GM19351 (cell line): ENCODE results near the gene CYP11A1.

Experiments used
- ATAC-seq: cut with Tn5 transposase; IDR thresholded peaks from one replicate; pipeline ENCODE4 v1.9.1; 2021; ENCODE audit warnings: mild to moderate bottlenecking, moderate library complexity; ENCODE audit not compliant: unreplicated experiment

The CYP11A1 gene

DNA sequence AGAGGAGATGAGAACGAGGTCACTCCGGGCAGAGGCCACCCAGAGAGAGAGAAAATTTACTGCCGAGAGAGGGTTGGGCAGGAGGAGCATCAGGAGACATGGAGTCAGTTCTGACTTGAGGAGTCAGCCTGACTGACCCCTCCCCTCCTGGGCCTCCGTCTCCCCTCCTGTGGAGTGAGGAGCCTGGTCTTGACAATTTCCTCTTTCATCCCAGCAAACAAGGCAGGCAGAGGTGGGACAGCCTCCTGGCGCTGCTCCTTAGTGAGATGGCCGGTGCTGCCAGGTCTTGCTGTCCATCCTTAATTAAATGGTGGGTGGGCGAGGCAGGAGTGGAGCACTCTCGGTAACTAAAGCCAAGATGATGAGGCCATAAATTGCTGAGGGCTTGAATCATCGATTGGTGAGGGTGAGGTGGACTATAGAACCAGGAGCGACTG is 60.6 kb downstream of the CYP11A1 start:
- no peak for ATAC-seq

DNA sequence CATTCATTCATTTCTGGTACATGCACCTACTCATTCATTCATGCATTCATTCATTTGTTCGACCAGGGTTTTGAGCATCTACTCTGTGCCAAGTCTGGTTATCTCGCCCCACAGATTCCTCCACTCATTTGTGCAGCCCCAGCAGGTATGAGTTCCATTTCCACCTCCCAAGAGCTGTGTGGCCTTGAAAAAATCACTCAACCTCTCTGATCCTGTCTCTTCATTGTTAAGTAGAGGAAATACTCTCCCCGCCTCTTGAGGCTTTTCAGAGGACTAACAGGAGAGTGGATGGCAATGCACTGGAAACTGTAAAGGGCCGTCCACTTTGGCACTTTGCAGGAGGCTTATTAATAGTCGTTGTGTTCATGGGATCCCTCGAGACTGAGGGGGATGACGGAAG is 61.8 kb downstream of the CYP11A1 start:
- ATAC-seq, result no peak

DNA sequence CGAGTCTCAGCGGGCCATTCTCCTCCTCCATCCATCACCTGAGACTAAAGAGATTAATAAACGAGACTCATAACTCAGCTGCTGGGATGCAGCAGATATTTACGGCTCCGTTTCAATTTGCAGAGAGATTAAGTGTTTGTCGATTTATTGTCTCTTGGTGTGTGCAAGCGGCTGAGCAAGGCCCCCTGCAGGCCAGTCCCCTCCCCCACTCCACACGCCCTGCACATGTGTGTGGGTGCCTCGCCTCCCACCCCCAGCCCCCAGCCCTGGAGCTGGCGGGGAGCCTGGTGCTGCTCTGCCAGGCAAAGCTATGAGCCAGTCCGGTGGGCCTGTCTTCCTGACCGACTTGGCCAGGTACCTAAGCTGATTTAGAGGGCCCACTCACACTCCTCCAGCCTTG is 63.0 kb downstream of the CYP11A1 start:
- ATAC-seq, result no peak

DNA sequence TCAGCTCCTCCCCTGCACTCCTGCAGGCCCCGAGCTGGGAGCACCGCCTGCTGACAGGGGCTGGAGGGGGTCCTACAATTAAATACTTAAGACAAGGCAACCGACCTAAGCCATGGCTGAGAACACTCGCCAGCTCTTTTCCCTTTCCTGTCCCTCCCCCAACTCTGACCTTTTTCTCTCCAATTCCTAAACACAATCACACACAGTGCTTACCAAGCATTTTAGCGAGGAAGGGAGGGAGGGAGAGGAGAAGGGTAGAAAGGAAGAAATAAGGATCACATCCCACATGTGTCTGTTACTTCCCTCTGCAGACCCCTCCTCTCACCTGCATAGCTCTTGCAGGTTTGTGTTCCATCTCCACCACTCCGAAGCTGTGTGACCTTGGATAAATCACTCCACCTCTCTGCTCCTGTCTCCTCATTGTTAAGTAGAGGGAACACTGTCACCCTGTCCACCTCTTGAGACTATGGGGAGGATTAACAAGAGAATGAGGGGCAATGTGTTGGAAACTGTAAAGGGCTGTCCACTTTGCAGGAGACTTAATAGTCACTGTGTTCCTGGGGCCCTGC is 63.6 kb downstream of the CYP11A1 start:
- ATAC-seq, result no peak

DNA sequence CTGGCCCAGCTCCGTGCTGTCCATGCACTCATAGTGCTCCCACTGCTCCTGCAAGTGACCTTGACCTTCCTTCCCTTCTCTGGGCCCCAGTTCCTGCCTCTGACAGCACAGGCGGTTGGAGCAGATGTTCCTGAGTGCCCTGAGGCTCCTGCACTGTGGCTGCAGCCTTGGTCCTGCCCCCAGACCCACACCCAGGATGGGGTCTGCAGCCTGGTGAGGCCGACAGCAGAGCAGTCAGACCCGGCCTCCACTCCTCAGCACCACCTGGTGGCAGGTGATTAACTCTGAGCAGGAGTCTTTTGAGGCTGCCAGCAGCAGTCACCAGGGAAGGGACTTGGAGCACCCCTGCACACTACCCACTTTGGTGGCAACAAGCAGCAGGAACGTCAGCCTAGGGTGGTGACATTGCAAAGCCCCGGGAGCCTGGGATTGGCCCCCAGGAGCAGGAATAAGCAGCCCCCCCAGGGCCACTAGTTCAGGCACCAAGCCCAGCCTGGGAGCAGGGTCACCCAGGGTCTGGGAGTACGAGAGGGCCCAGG is 64.6 kb downstream of the CYP11A1 start:
- ATAC-seq, result no peak

DNA sequence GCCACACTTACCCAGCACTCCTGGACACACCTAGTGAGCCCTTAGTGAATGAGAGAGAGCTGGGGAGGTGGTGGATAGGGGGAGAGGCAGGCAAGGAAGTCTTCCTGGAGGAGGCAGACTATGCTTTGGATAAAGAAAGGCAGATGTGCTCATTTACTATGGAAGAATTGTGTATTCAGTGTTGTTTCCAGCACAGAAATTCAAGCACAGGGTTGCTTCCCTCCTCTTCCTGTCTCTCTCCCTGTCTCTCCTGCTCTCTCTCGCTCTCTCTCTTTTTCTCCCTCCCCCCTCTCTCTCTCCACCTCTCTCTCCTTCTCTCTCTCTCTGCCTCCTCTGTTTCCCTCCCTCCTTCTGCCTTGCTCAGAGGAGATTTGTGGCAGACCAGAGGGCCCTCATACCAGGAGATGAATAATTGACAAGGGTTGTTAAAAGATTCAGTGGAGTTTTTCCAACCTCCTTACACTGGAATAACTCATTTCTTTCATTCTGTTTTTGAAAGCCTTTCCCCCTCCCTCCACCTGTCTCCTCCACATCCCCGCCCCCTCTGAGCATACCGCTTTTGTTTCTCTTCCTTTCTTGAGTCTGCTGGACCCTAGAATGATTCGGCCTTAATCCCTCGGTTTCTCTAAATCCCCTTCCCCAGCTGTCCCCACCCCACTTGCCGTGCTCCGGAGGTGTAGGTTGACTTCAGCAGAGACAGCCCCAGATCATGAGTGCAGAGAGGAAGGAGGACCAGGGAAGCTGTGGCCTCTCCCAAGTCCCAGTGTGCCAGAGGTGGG is 65.7 kb downstream of the CYP11A1 start:
- ATAC-seq, result no peak

DNA sequence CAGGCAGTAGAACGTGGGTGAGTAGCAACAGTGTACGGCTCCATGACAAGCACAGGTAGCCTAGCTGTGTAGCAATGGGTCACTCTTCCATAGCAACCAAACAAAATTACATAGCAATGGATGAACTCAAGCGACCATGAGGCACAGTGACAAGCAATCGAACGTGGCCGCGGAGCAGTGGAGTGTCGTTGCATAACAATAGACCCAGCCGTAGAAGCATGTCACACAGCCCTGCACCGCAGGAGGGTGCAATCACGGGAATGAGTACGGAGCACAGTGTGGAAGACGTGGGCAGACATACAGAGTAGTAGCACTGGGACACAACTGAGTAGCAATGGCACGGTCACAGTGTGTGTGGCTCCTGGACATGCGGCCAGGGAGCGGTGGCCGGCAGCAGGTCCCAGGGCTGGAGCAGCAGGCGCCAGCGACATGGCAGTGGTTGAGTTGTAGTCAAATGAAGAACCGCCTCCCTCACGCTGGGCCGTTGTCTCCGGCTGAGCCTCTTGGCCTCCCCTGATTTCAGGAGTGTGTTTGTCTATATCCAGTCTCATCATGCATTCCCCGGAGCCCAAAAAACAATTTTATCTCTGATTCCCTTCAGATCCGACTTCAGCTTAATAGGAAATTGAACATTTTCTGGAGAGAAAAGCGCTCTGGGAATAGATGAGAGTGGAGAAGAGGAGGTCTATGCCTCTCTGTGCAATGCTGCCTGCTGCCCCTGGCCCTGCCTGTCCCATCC is 67.2 kb downstream of the CYP11A1 start:
- no peak for ATAC-seq

DNA sequence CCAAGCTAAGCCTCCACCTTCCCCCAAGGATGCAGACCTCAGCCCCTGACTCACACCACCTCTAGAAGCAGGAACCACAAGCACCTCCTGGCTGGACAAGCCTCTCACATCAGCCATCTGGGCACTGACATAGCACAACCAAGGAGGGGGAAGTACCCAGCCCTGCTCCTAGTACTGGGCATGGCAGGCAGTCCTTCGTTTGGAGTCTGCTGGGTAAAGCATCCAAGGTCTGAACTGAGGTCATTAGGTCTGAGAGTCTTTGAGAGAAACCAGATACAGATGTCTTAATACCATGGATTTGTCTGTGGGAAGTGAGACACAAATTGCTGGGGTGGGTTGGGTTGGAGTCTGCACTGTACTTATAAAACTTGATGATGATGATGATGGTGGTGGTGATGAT is 69.6 kb downstream of the CYP11A1 start:
- ATAC-seq, result no peak

DNA sequence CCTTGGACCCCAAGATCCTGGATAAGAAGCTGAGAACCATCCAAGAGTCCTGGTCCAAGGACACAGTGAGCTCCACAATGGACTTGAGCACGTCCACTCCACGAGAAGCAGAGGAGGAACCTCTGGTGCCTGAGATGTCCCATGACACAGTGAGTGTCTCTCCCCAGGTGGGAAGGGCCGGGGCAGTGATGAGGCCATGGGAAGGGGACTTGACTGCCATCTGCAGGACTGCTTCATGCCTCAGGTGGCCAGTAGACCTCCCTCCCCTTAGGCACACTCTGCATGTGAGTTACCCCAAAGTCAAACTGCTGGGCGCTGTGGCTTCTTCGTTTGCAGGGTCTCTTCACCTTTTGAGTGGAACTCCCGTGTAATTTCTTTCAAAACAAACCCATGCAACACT is 71.6 kb downstream of the CYP11A1 start:
- ATAC-seq, result no peak

DNA sequence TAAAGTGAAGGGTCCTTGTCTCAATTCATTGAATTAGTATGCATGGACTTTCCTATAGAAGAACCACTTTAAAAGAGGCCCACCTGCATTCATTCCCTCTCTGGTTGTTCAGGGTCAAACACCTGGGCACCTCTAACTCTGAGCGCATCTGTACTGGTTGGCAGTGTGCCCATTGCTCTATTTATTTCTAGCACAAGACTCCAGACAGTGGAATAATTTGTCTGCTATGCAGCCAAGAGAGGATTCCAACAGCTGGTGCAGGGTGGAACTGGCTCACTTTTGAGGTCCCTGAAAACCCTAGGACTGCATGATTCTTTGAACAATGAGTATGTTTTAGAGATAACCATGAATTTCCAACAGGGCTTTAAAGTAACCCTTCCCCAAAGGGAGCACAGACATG is 73.4 kb downstream of the CYP11A1 start:
- no peak for ATAC-seq

DNA sequence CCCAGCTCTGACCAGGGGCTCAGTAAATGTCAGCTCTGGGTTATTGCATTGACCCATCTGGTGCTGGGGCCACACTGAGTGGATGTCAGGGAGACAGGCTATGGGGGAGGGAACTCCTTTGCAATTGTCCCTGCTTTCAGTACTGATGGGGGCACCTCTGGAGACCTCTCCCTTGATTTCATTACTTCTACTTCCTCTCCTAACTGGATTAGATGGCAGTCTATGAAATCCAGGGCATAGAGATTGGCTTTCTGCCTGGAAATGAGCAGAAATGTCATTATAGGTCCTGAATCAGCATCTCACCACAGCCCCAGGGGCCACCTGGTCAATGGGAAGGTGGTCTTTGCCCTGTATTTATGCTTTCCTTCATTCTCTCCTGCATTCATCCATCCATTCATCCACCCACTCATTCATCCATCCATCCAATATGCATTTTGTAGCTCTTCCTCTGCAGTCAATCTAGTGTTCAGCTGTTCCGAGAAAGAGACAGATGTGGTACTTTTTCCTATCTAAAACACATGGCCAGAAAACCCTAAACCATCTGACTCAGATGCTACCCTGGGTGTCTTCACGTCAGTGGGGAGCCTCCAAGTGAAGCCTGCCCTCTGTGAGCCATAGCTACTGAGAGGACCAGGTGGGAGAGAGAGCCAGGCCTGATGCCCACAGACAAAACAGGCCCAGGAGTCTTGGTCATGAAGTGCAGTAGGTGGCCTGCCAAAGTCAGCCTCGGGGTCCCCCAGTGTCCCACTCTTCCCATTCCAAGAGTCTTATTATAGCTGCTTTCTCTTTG is 74.2 kb downstream of the CYP11A1 start:
- ATAC-seq, result no peak

DNA sequence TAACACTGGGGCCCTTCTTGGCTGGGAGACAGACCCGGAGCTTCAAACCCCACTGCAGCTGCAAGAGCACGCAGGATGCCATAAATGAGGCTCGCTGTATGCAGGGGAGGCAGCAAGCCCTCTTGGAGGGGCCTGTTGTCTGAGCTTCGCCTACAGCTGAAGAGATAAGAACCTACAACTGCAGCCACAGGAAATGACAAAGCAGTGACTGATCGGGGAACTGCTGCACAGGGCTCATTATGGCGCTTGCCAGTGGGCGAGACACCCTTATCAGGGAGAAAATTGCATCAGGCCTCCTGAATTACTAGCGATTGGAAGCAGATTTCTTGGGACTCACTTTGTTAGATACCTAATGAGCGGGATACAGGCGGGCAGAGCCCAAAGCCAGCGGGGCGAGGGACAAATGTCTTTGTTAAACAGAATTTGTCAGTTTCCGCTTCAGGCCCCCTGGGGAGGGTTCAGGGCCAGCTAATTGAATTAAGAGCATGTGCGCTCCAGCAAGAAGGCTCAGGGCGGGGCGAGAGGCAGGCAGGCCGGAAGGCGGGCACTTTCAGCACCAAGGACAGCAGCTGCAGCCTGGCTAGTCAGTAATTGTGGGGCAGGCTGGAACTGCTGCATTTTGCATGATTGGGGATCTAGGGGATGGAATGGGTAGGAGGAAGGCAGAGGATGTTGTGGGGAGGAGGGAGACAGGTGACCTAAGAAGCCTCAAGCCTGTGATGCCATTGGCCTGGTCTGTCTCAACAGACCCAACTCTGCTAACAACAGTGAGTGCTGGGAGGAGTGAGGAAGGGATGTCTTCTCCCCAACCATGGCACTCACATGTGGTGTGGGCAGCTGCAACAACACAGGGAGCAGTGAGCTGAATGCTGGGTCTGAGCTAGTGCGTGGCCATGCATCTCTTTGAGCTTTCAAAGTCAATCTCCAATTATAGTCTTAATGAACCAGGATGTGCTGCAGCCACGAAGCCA is 76.1 kb downstream of the CYP11A1 start:
- no peak for ATAC-seq

DNA sequence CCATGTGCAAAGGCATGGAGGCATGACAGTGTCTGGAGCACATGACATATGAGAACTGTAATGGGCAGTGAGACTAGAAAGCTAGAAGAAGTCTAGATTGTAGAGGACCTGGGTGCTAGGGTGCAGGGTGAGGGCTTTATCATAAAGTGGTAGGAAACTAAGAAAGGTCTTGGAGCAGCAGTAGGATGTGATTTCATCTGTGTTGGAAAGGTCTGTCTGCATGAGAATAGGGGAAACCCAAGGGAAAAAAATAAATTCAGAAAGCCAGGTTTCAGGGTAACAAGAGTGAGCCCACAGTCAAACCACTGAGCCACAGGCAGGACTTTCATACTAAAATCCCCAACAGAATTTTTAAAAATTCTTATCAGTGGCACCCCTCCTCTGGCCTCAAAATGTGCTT is 76.8 kb downstream of the CYP11A1 start:
- no peak for ATAC-seq

DNA sequence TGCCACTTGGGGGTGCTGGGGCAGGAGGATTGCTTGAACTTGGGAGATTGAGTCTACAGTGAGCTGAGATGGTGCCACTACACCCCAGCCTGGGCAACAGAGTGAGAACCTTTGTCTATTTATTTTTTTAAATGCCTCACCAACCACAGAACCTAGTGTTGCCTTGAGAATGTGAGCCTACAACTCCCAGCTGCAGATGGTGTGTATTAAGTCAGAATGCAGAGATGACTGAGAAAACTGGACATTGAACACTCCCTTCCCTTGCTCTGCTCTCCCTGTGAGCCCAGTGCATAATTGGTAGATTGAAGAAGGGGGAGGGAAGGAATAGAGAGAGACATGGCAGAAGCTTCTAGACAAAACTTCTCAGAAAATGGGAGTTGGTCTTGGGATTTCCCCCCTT is 77.8 kb downstream of the CYP11A1 start:
- ATAC-seq, result no peak
